ENCODE data around the gene PPIL6.

The PPIL6 gene

DNA sequence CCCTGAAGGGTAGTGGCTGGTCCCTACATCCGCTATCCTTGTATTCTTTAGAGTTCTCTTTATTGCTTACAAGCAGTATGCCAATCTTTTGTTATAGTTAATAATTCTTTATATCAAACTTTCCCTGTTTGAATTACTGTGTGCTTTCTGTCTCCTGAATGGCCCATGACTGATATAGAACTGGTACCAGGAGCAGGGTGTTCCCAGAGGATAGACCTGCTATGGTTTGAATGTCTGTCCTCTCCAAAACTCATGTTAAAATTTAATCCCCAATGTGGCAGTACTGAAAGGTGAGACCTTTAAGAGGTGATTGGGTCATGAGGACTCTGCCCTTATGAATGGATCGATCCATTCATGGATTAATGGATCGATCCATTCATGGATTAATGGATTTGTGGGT is 84.2 kb downstream of the PPIL6 start:
- TF ChIP-seq CTCF (IDR thresholded peaks at IDR 0.05; ENCODE audit: low read length) = no peak
- TF ChIP-seq EZH2phosphoT487 (IDR thresholded peaks at IDR 0.05; ENCODE audit: low read length) = no peak
- no peak for TF ChIP-seq EZH2 (optimal IDR thresholded peaks at IDR 0.05; ENCODE audit: low read depth, low read length)

GRCh38 chr6:109351231-109352130 is 88.9 kb downstream of the PPIL6 start:
- Histone ChIP-seq H3K27ac (ENCODE audit: low read length) (no peak overlapping the region), H3K4me1 (ENCODE audit: low read length) (no peaks in the 10 kb centered on the region), H3K79me2 (ENCODE audit: low read length) (no peaks in the 10 kb centered on the region), H3K27me3 (replicated peaks; ENCODE audit: insufficient read depth, low read length) (no peaks in the 10 kb centered on the region), H3K36me3 (replicated peaks; ENCODE audit: insufficient read depth, low read length) (no peaks in the 10 kb centered on the region), H3K9ac (ENCODE audit: low read length) (no peak overlapping the region), H3K4me2 (ENCODE audit: low read depth, low read length) (no peak overlapping the region), H2AFZ (ENCODE audit: low read length) (no peak overlapping the region), H3K9me2 (replicated peaks; ENCODE audit: insufficient read depth, low read length) (no peaks in the 10 kb centered on the region), H3F3A (ENCODE audit: insufficient read depth, low read length) (no peaks in the 10 kb centered on the region), H4K20me1 (ENCODE audit: insufficient read depth, low read length) (no peaks in the 10 kb centered on the region), H3K9me3 (replicated peaks; ENCODE audit: insufficient read depth, low read length) (no peaks in the 10 kb centered on the region), H3K4me3 (ENCODE audit: low read length) (no peak overlapping the region)
- no peak for DNase-seq
- TF ChIP-seq CTCF (IDR thresholded peaks at IDR 0.05; ENCODE audit: low read length) = no peak
- no peak for TF ChIP-seq EZH2phosphoT487 (IDR thresholded peaks at IDR 0.05; ENCODE audit: low read length)
- no peak for TF ChIP-seq EZH2 (optimal IDR thresholded peaks at IDR 0.05; ENCODE audit: low read depth, low read length)

More for the DNA sequence above, 84.2 kb downstream of the PPIL6 start:
- no peak overlapping the region for H3K27ac ChIP-seq (ENCODE audit: low read length)
- no peak overlapping the region for H3K4me3 ChIP-seq (ENCODE audit: low read length)
- H3K9ac ChIP-seq (ENCODE audit: low read length) = no peak overlapping the region
- no peaks in the 10 kb centered on the region for H3K9me3 ChIP-seq (replicated peaks; ENCODE audit: insufficient read depth, low read length)
- no peaks in the 10 kb centered on the region for H3K9me2 ChIP-seq (replicated peaks; ENCODE audit: insufficient read depth, low read length)
- no peak overlapping the region for H2AFZ ChIP-seq (ENCODE audit: low read length)
- no peak for DNase-seq
- H3K27me3 ChIP-seq (replicated peaks; ENCODE audit: insufficient read depth, low read length) = no peaks in the 10 kb centered on the region
- no peaks in the 10 kb centered on the region for H3K79me2 ChIP-seq (ENCODE audit: low read length)
- H3K4me2 ChIP-seq (ENCODE audit: low read depth, low read length) = no peak overlapping the region
- peaks cover 4% of the 10 kb centered on the region; the same call in 1 of the 2 replicates for H3K36me3 ChIP-seq (replicated peaks; ENCODE audit: insufficient read depth, low read length)
- no peaks in the 10 kb centered on the region for H4K20me1 ChIP-seq (ENCODE audit: insufficient read depth, low read length)
- H3K4me1 ChIP-seq (ENCODE audit: low read length) = no peaks in the 10 kb centered on the region
- no peaks in the 10 kb centered on the region for H3F3A ChIP-seq (ENCODE audit: insufficient read depth, low read length)

DNA sequence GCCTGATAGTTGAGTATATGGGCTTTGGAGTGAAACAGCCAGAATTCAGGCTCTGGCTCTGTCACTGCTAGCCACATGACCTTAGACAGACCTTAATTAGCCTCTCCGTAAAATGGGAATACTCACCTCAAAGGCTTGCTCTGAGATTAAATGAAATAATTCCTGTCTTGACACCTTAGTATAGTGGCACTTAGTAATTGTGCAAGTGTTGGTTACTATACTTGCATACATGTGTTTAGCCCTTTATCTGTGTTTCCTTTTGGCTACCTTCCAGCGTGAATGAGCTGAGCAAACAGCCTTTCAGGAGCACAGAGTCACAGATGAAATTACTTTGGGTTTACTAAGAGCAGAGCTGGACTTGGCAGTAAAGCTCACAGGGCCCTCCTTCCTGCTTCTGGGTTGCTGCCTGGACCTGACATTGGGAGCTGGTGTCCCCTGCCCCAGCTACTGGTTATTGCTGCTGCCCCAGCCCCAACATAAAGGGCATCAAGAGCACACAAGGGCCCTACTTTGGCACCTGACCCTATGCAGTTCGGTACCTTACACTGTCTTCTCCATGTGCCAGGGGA is 90.9 kb downstream of the PPIL6 start:
- DNase-seq = no peak
- H3K9me3 ChIP-seq (replicated peaks; ENCODE audit: insufficient read depth, low read length) = no peaks in the 10 kb centered on the region
- H3K4me1 ChIP-seq (ENCODE audit: low read length) = no peaks in the 10 kb centered on the region
- no peak overlapping the region for H3K27ac ChIP-seq (ENCODE audit: low read length)
- no peak overlapping the region for H3K4me2 ChIP-seq (ENCODE audit: low read depth, low read length)
- TF ChIP-seq EZH2 (optimal IDR thresholded peaks at IDR 0.05; ENCODE audit: low read depth, low read length) (no peak), CTCF (IDR thresholded peaks at IDR 0.05; ENCODE audit: low read length) (no peak), EZH2phosphoT487 (IDR thresholded peaks at IDR 0.05; ENCODE audit: low read length) (no peak)
- no peaks in the 10 kb centered on the region for H3K36me3 ChIP-seq (replicated peaks; ENCODE audit: insufficient read depth, low read length)
- no peak overlapping the region for H3K9ac ChIP-seq (ENCODE audit: low read length)
- H4K20me1 ChIP-seq (ENCODE audit: insufficient read depth, low read length) = no peaks in the 10 kb centered on the region
- H3K9me2 ChIP-seq (replicated peaks; ENCODE audit: insufficient read depth, low read length) = no peaks in the 10 kb centered on the region
- H3F3A ChIP-seq (ENCODE audit: insufficient read depth, low read length) = no peaks in the 10 kb centered on the region
- H2AFZ ChIP-seq (ENCODE audit: low read length) = no peak overlapping the region
- no peak overlapping the region for H3K4me3 ChIP-seq (ENCODE audit: low read length)
- no peaks in the 10 kb centered on the region for H3K27me3 ChIP-seq (replicated peaks; ENCODE audit: insufficient read depth, low read length)
- H3K79me2 ChIP-seq (ENCODE audit: low read length) = no peaks in the 10 kb centered on the region

Data from MM.1S (cell line).